PC-9 (cell line): ENCODE measurements around the gene ZNF516. TPM values are rescaled to one million over a fixed set of nuclear protein-coding genes. Genes with fewer than 3 reads are reported as not detected.

Experiments
- BruUV-seq: library from RNA; stranded (reverse); fragments of 400-500 nt; replicated peaks from 2 replicates; lab custom pipeline; 2021; lab: Mats Ljungman, UMichigan
- CTCF ChIA-PET: fragments of 300-600 bp; sonication (Branson Sonifier 250); formaldehyde crosslinking; loops from one replicate; lab custom pipeline; 2022; ENCODE audit warnings: antibody characterized with exemption; lab: Charles Lee
- POLR2A ChIA-PET: fragments of 300-600 bp; sonication (Branson Sonifier 250); formaldehyde crosslinking; loops from one replicate; lab custom pipeline; 2022; ENCODE audit warnings: antibody characterized with exemption; ENCODE audit not compliant: unreplicated experiment; lab: Charles Lee
- DNase-seq, 2 experiments: peaks; one replicate each; pipeline versions ENCODE4 v3.0.0 to v3.0.0-alpha.2; 2015 to 2022; ENCODE audit warnings: mixed read lengths in 1 of 2
- H2AFZ ChIP-seq: fragments of 200-600 bp; sonication (generic); 2 replicates; pipeline ENCODE4 v1.8.1; 2017; ENCODE audit warnings: antibody characterized with exemption
- H3F3A ChIP-seq: fragments of 200-600 bp; sonication (generic); 2 replicates; pipeline ENCODE4 v1.8.1; 2017; ENCODE audit warnings: antibody characterized with exemption, mild to moderate bottlenecking, low read depth; ENCODE audit not compliant: insufficient read depth
- H3K27ac ChIP-seq: fragments of 200-600 bp; sonication (generic); 2 replicates; pipeline ENCODE4 v1.6.1; 2016; ENCODE audit warnings: mixed run types
- H3K27me3 ChIP-seq: fragments of 200-600 bp; sonication (generic); 2 replicates; pipeline ENCODE4 v1.6.1; 2016; ENCODE audit warnings: low read depth, mixed run types; ENCODE audit not compliant: insufficient read depth
- H3K36me3 ChIP-seq: fragments of 200-600 bp; sonication (generic); 2 replicates; pipeline ENCODE4 v1.6.1; 2016; ENCODE audit warnings: low read depth, mixed run types
- H3K4me1 ChIP-seq: fragments of 200-600 bp; sonication (generic); replicated peaks from 2 replicates; pipeline ENCODE4 v1.6.1; 2016; ENCODE audit warnings: mixed run types; ENCODE audit not compliant: insufficient read depth
- H3K4me2 ChIP-seq: fragments of 200-600 bp; sonication (generic); 2 replicates; pipeline ENCODE4 v1.6.1; 2017; ENCODE audit warnings: mixed run types
- H3K4me3 ChIP-seq: fragments of 200-600 bp; sonication (generic); 2 replicates; pipeline ENCODE4 v1.6.1; 2016; ENCODE audit warnings: mixed run types
- H3K79me2 ChIP-seq: fragments of 200-600 bp; sonication (generic); 2 replicates; pipeline ENCODE4 v1.6.1; 2017; ENCODE audit warnings: low read depth, mixed run types
- H3K9me2 ChIP-seq: fragments of 200-600 bp; sonication (generic); 2 replicates; pipeline ENCODE4 v1.8.1; 2017; ENCODE audit warnings: mild to moderate bottlenecking; ENCODE audit not compliant: insufficient read depth
- H3K9me3 ChIP-seq: fragments of 200-600 bp; sonication (generic); 2 replicates; pipeline ENCODE4 v1.8.1; 2016; ENCODE audit warnings: low read depth; ENCODE audit not compliant: insufficient read depth
- H4K20me1 ChIP-seq: fragments of 200-600 bp; sonication (generic); 2 replicates; pipeline ENCODE4 v1.8.1; 2017; ENCODE audit not compliant: insufficient read depth
- EZH2 ChIP-seq: fragments of 200-600 bp; sonication (generic); IDR thresholded peaks from 2 replicates; pipeline ENCODE4 v1.8.0; 2017; ENCODE audit warnings: antibody characterized with exemption, low read depth
- intact Hi-C: fragments of 100-400 bp; cut with micrococcal nuclease; formaldehyde crosslinking; loops from one replicate; pipeline ENCODE4 v1.10.0; 2022; ENCODE audit not compliant: unreplicated experiment
- total RNA-seq: library from RNA; stranded (reverse); gene quantifications from 2 replicates; pipeline ENCODE4 v1.2.3, GENCODE V29; 2021
- TF ChIP-seq, protein P1 (sequence below): fragments of 200-600 bp; sonication (generic); conservative IDR thresholded peaks from 2 replicates; pipeline ENCODE4 v1.6.1; 2017; ENCODE audit warnings: mixed run types, antibody characterized with exemption, mild to moderate bottlenecking, moderate library complexity

ZNF516 gene
- total RNA-seq, 1 experiment from 2014 or later = 32.7 TPM

DNA sequence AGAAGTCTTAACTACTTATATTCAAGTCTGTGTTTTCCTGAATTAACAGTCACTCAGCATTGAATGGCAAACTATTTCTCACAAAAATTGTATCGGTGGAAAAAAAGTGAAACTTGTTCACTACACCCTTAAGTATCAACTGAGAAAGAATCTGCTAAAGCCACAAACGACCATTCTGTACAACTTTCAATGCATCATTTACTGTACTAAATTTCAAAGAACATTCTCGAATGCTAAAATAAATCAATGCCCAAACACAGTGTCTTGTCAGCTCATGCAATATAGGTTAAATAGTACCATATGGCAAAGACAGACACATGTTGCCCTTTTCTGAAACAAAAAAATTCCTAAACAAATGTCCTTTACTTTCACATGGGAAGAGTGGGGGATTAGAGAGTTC, 9.0 kb downstream of the ZNF516 start:
- 0 out of 2 replicates have a peak, but pooled peaks cover 6% of the 10 kb centered on the region for H3K36me3 ChIP-seq
- peaks cover 42% of the 10 kb centered on the region for H4K20me1 ChIP-seq
- TF ChIP-seq EZH2 = no peak
- TF ChIP-seq, protein P1, sequence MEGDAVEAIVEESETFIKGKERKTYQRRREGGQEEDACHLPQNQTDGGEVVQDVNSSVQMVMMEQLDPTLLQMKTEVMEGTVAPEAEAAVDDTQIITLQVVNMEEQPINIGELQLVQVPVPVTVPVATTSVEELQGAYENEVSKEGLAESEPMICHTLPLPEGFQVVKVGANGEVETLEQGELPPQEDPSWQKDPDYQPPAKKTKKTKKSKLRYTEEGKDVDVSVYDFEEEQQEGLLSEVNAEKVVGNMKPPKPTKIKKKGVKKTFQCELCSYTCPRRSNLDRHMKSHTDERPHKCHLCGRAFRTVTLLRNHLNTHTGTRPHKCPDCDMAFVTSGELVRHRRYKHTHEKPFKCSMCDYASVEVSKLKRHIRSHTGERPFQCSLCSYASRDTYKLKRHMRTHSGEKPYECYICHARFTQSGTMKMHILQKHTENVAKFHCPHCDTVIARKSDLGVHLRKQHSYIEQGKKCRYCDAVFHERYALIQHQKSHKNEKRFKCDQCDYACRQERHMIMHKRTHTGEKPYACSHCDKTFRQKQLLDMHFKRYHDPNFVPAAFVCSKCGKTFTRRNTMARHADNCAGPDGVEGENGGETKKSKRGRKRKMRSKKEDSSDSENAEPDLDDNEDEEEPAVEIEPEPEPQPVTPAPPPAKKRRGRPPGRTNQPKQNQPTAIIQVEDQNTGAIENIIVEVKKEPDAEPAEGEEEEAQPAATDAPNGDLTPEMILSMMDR = no peak
- H3F3A ChIP-seq = no peaks in the 10 kb centered on the region
- no peak for DNase-seq
- H3K79me2 ChIP-seq = peaks cover 95% of the 10 kb centered on the region
- POLR2A ChIA-PET = no interaction called here
- no peak overlapping the region for H3K4me2 ChIP-seq
- H3K9me3 ChIP-seq = no peaks in the 10 kb centered on the region
- intact Hi-C loops = no loop called here
- CTCF ChIA-PET = no interaction called here
- no peaks in the 10 kb centered on the region for H3K9me2 ChIP-seq
- H3K4me3 ChIP-seq = no peak overlapping the region
- no TSS peak for BruUV-seq
- no peak overlapping the region for H3K27ac ChIP-seq
- H3K4me1 ChIP-seq = peaks cover 14% of the 10 kb centered on the region
- no peak overlapping the region for H2AFZ ChIP-seq
- H3K27me3 ChIP-seq = no peaks in the 10 kb centered on the region

DNA sequence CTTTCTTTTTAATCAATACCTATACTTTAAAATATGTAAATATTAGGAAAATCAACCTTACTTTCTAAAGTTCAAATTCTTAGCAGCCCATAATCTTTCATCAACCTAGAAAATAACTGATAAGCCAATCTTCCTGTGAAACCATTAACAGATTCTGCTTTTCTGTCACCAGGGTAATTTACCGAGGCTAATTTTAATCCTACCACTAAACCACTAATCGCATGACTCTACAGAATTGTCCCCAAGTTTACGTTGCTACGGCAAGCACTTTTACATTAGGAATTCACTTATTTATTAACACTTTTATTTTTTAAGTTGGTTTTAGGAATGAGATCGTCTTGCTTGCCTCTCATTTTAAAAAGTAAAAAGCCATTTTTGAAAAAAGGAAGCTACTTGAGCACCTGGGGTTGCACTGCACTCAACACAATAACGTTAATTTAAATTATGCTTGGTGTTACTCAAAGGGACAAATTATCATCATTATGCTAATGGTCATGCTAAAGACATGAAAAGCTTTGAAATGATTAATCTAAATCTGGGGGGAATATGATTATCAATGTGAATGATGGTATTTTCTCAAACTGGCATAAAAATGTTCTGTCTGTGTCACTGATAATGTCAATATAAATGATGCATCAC, 10.2 kb downstream of the ZNF516 start:
- Histone ChIP-seq H3K36me3 (0 out of 2 replicates have a peak, but pooled peaks cover 6% of the 10 kb centered on the region), H3K4me1 (peaks cover 6% of the 10 kb centered on the region; the same call in 1 of the 2 replicates), H3K9me2 (no peaks in the 10 kb centered on the region), H3K4me3 (no peak overlapping the region), H3K27me3 (no peaks in the 10 kb centered on the region), H2AFZ (no peak overlapping the region), H4K20me1 (peaks cover 34% of the 10 kb centered on the region), H3K9me3 (no peaks in the 10 kb centered on the region), H3F3A (no peaks in the 10 kb centered on the region), H3K79me2 (peaks cover 90% of the 10 kb centered on the region), H3K4me2 (no peak overlapping the region), H3K27ac (no peak overlapping the region)
- intact Hi-C loops = no loop called here
- POLR2A ChIA-PET = interaction anchor here (0.5 kb wide), 1 partner anchor 34 kb away, joined by 12 read pairs; no protein-coding TSS in a partner anchor
- no peak for DNase-seq
- CTCF ChIA-PET = no interaction called here
- no peak for TF ChIP-seq EZH2
- TF ChIP-seq, protein P1 = no peak
- BruUV-seq = no TSS peak

DNA sequence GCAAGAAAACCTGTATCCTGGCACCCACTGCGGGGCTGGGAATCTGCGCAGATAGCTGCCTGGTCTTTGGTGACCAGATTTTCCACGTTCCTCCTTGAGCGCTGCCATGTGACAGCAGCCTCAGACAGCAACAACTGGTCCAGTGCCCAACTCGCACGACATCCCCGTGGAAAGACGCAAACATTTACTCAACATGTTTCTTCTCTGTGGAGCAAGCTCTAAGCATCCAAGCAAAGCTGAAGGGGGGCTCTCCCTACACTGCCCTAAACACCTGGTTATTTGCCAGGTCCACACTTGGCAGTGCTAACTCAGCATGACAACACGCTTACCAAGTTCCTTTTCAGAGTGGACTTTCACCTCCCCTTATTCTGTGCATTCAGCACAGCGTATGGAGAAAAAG, 11.3 kb downstream of the ZNF516 start:
- H3K9me2 ChIP-seq = no peaks in the 10 kb centered on the region
- peaks cover 25% of the 10 kb centered on the region for H4K20me1 ChIP-seq
- no TSS peak for BruUV-seq
- H3K79me2 ChIP-seq = peaks cover 89% of the 10 kb centered on the region
- ChIA-PET CTCF (interaction anchor here (0.6 kb wide), 1 partner anchor 82 kb away, joined by 3 read pairs; no protein-coding TSS in a partner anchor), POLR2A (interaction anchor here (0.5 kb wide), 1 partner anchor 831 kb away, joined by 6 read pairs; no protein-coding TSS in a partner anchor)
- 0 out of 2 replicates have a peak, but pooled peaks cover 6% of the 10 kb centered on the region for H3K36me3 ChIP-seq
- no peak overlapping the region for H3K4me2 ChIP-seq
- no peak overlapping the region for H2AFZ ChIP-seq
- no peaks in the 10 kb centered on the region for H3K9me3 ChIP-seq
- no peak overlapping the region for H3K27ac ChIP-seq
- H3K4me1 ChIP-seq = peaks cover 7% of the 10 kb centered on the region; the same call in 1 of the 2 replicates
- intact Hi-C loops = no loop called here
- peaks cover under 1% of the 10 kb centered on the region; the same call in 1 of the 2 replicates for H3F3A ChIP-seq
- no peaks in the 10 kb centered on the region for H3K27me3 ChIP-seq
- no peak overlapping the region for H3K4me3 ChIP-seq
- no peak for DNase-seq
- TF ChIP-seq, protein P1 = no peak
- TF ChIP-seq EZH2 = no peak
